NK-92 treated with Interleukin-12 subunit alpha and Interleukin-12 subunit beta, amount 100 ng/mL, for 24 hours (cell line): ENCODE measurements around the gene SAMD15.
"Not testable (repeated sequence)": the region's sequence is repeated elsewhere in the genome, so short reads cannot be mapped to it uniquely, and the experiment has no call there.

Experiments used
- DNase-seq: peaks from one replicate; lab custom pipeline; 2025; lab: John Stamatoyannopoulos, UW

SAMD15 gene

DNA sequence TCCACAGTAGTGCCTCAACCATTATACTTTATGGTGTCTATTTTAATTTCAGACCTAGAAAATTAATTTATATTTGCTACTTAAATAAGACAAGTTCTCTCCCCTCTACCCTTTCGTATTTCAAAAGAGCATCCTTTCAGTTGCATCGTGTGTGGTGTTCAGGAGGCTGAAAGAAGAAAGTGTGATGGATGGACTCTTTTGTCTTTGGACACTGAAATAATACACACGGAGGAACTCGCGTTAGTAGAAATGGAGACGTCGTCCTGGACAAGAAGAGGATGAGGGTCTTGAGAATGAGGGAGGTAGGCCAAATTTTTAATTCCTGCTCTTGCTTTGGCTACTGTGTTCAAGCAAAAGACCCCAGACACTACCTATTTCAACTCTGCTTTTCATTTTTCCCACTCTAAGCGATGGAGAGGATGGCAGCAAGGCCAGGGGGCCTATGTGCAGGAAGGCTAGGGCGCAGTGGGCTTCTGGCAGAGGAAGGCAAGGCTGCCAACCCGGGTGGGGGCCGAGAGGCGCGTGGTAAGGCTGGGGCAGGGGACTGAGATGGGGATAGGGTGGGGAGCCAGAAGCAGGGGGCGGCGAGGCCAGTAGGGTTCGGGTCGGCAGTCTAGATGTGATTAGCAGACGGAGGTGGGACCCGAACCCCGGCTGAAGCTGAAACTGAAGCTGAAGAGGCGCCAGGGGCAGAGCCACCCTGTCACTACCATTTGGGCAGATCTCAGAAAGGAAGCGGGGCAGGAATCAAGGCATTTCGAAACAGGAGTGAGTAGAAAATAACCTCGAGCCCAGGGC lies 1.0 kb upstream of the SAMD15 start:
- peak; percentile 35 for DNase-seq

DNA sequence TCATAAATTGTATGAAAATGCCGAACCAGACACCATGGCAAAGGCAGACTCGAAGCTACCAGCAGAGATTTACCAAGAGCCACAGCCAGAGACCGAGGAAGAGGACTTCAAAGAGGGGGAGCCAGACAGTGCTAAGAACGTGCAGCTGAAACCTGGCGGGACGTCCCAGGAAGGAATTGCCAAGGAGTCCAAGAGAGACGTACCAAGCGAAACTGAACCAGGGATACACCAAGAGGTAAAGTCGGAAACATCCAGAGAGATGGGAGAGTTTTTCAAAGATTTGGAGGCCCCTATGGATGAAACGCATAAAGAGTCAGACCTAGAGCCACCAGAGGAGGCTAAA lies 294 bp downstream of the SAMD15 start:
- no peak for DNase-seq

DNA sequence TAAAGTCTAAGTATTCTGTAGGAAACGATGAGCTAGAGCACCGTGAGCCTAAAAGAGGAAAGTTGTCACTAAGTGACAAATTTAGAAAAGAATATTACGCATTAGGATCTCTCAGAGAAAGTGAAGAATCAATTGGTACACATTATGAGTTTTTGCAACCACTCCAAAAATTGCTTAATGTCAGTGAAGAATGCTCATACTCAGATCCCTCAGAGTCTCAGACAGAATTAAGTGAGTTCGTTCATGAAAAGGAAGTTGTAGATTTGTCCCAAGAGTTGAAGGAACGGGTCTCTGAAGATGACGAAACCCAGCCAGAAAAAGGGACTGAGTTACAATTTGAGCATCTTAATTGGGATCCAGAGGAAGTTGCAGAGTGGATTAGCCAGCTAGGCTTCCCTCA lies 1.5 kb downstream of the SAMD15 start:
- no peak for DNase-seq

DNA sequence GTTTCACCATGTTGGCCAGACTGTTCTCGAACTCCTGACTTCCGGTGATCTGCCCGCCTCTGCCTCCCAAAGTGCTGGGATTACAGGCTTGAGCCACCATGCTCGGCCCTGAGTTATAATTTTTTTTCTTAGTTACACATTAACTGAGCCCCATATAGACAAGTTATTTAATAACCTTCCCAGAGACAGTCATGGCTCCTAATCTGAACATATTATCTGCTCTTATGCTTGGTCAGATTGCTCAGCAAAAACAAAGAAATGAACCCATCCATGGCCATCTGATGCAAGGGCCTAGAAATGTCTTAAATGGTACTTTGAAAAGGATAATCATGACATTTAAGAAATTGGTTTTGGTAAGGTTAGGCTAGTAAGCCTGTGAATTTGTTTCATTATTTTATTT lies 13.0 kb downstream of the SAMD15 start:
- no peak for DNase-seq

DNA sequence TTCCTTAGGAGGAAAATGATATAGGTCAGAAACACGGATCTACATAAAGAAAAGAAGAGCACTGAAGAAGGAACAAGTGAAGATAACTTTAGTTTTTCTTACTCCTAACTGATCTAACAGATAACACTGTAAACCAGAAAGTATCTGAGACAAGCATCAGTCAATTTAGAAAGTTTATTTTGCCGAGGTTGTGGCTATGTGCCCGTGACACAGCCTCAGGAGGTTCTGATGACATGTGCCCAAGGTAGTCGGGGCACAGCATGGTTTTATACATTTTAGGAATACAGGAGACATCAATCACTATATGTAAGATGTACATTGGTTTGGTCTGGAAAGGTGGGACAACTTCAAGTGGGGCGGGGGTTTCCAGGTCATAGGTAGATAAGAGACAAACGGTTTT lies 23.0 kb downstream of the SAMD15 start:
- no peak for DNase-seq

DNA sequence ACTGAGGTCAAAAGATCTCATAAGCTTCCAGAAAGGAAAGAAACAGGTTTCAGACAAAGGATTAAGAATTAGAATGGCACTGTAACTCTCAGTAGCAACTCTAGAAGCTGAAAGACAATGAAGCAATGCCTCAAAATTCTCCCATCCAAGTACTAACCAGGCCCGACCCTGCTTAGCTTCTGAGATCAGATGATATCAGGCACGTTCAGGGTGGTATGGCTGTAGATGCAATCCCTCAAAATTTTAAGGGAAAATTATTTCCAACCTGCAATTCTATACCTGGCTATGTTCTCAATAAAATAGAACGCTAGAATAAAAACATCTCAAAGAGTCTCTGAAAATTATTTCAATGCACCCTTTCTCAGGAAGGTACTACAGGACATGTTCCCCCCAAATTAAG lies 26.6 kb downstream of the SAMD15 start:
- no peak for DNase-seq

DNA sequence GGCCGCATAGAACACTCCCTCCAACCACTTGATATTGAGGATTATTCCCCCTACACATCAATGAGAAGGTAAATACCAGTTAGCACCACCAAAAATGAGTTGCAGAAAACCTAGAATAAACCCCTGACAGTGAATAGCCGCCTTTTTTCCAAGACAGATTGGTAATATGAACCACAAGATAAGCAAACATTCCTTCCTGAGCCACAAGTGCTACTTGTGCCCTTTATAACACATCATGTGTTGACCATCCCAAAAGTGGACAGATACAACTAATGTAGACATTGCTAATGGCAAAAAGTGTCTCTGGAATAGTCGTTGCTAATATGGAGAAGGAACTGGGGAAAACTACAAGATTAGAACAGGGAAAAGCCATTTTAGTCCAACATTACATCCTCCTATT lies 28.9 kb downstream of the SAMD15 start:
- DNase-seq: no peak

DNA sequence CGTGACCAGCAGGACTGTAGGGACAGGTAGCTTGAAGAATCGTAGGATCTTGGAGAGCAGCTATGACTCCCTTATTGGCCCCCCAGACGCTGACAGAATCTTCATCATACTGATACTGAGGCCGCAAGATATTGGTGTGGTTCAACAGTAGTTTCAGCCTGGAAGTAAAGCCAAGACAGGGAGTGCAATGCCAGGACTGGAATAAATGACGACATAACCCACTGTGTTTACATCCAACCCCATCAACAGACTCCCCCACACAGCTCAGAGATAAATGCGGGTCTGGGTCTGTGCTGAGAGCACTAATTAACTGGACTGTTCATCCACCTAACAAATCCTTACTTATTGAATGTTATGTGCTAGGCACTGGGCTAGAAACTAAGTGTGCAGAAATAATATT lies 29.5 kb downstream of the SAMD15 start:
- DNase-seq: no peak

DNA sequence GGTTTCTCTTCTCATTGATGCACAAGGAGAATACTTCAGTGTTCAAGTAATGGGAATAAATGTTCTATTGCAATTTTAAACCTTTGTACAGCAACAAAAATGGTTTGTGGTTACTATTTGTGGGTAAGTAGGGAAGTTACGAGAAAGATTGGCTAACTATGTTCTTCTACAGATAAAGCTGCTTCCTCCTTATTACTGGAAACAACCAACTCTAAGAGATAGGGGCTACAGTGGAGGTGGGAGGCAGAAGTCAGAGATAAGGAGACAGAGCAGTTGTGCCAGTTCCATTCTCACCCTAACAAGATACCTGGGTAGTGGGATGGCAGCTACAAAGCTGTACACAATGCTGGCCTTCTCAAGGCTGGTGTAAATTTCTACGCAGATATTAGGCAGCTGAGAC lies 30.0 kb downstream of the SAMD15 start:
- no peak for DNase-seq

DNA sequence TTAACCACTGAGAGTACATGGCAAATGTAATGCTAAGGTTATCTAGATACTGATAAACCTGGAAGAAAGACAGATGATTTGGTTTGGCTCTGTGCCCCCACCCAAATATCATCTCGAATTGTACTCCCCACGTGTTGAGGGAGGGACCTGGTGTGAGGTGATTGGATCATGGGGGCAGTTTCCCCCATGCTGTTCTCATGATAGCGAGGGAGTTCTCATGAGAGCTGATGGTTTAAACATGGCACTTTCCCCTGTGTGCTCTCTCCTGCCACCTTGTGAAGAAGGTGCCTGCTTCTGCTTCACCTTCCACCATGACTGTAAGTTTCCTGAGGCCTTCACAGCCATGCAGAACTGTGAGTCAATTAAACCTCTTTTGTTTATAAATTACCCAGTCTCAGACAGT lies 32.0 kb downstream of the SAMD15 start:
- DNase-seq: no peak

DNA sequence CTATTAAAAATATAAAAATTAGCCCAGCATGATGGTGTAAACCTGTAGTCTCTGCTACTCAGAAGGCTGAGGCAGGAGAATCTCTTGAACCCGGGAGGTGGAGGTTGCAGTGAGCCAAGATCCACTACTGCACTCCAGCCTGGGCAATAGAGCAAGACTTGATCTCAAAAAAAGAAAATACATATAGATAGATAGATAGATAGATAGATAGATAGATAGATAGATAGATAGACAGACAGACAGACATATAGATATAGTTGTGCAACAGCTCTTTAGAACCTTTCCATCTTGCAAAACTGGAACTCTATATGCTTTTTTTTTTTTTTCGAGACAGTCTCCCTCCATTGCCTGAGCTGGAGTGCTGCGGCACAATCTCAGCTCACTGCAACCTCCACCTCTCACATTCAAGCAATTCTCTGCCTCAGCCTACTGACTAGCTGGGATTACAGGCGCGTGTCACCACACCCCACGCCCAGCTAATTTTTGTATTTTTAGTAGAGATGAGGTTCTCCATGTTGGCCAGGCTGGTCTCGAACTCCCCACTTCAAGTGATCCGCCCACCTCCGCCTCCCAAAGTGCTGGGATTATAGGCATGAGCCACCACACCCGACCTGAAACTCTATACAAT lies 38.3 kb downstream of the SAMD15 start:
- DNase-seq: not testable (repeated sequence)

DNA sequence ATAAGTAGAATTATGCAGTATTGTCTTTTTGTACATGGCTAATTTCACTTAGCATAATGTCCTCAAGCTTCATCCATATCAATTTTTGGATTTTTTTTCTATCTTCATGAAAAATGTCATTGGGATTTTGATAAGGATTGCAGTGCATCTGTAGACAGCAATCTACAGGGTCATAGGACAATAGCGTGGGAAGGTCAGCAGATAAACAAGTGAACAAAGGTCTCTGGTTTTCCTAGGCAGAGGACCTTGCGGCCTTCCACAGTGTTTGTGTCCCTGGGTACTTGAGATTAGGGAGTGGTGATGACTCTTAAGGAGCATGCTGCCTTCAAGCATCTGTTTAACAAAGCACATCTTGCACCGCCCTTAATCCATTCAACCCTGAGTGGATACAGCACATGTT lies 38.9 kb downstream of the SAMD15 start:
- DNase-seq: not testable (repeated sequence)

DNA sequence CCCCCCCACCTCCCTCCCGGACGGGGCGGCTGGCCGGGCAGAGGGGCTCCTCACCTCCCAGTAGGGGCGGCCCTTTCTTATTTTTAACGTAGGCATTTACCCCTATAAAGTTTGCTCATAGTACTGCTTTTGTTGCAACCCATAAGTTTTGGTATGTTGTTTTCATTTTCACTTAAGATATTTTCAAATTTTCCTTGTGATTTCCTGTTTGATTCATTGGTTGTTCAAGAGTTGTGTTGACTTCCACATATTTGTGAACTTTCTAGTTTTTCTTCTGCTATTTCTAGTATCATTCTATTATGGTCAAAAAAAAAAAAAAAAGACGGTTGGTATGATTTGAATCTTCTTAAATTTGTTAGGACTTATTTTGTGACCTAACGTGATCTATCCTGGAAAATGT lies 39.7 kb downstream of the SAMD15 start:
- no peak for DNase-seq

DNA sequence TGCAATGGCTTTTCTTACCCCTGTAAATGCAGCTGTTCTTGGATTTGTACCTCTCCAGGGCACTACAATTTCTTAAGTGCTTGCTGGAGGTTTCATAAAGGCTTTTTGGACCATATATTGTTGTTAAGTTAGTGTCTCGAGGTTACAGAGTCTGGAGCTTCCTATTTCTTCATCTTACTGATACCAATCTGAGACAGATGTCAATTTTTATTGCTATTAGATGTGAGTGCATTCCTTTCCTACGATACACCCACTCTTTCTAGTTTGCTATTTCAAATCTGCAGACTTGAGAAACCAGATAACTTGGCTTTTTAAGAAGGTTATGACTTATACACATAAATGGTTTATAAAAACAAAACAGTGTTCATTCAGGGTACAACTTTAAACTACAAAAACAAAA lies 44.0 kb downstream of the SAMD15 start:
- no peak for DNase-seq

DNA sequence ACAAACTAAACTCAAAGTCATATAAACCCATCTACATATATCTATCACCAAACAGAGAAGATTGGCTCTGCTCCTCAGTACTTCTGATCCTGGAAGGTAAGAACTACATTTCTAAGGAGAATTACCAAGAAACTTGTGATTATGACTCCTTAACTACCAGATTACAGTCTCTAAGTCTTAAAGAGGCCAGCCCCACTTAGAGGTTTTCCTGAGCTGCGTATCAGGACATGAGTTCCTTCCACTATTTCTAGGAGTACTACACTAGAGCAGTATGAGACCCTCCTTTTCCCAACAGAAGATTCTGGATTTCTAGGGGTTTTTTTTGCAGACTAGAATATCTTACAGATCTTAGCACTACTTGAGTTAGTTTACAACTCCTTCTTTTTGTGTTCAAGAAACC lies 46.2 kb downstream of the SAMD15 start, which contains the start of gene NOXRED1:
Gene NOXRED1 (minus strand): TSS at position 101 of the 400 bp plus-strand sequence. CDS start 634 bp downstream, outside the sequence.
- no peak for DNase-seq

DNA sequence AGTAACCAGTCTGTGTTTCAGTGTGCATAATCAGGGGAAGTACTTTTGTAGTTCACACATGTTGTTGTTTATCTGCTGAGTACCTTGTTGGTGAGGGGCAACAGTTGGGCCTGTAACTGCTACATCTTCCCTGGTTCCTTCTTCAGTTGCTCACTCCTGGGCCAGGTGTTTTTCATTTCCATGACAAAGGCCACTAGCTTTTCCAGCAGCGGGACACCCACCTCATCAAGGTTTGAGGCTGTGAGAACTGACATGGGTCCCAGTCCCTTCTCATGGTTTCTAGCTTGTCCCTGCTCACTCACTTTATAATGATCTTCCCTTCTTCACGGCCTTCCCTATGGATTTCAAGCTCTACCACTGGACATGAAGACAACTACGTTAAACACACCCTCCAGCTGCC lies 47.7 kb downstream of the SAMD15 start:
- DNase-seq: no peak

DNA sequence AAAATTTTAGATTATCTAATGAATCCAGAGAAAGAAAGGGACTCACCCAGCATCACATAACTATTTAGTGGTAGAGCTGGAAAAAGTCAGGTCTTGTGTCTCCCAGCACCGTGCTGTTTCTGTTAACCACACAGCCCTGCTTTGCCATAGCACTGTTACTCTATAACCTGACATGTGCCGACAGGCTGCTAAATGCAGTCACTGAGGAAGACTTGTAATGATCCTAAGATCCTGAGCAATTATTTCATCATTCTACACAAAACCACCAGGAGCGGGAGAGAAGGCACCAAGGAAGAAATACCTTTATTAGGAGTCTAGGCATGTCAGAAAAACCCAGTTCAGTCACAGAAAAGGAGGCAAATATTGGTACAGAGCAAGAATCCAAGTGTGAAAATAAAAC lies 49.2 kb downstream of the SAMD15 start:
- no peak for DNase-seq

DNA sequence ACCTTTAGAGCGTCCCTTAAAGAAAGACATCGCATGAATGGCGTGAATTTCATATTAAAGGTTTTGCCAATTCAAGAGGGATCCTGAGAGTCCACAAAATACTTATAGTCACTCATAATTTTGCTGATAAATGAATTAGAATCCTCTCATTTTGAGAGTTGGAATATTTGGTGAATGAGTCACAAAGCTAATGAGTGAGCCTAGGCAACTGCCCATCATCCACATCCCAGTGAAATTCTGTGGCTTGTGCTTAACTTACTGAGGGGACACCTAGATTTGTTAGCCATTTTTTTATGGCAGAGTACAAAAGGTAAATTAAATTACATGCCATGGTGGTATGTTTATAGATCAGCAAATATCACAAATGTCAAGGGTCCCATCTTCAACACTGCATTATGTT lies 58.9 kb downstream of the SAMD15 start:
- no peak for DNase-seq

DNA sequence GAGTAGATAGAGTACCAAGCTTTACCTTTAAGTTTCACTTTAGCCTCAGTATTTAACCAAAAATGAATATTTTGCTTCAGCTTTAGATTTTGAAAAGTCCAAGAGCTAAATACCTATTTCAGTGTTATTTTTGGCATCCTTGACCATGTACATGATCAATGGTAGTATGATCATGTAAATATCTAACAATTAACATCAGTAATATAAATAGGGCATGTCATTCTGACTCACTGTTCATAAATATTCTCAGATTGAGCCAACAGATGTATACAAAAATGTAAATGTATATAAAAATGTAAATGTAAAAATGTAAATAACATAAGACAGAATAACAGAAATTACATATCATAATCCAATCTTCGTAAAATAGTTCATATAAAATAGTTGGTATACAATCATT lies 61.4 kb downstream of the SAMD15 start:
- no peak for DNase-seq

DNA sequence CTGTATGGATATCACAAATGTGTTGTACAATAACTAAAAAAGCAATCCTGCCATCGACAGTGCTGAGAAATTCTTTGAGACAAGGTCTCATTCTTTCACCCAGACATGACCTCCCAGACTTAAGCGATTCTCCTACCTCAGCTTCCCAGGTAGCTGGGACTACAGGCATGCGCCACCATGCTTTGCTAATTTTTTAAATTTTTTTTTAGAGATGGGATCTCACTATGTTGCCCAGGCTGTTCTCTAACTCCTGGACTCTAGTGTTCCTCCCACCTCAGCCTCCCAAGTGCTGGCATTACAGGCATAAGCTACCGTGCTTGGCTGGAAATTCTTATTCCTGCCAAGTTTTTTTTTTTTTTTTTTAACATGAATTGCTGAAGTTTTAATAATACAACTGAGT lies 62.7 kb downstream of the SAMD15 start:
- no peak for DNase-seq
